Activated CD8-positive, alpha-beta memory T cell treated with anti-CD3 and anti-CD28 coated beads for 1 hour (primary cell): ENCODE measurements around the gene KIDINS220.
"Not testable (repeated sequence)": the region's sequence is repeated elsewhere in the genome, so short reads cannot be mapped to it uniquely, and the experiment has no call there.

ENCODE experiments used
- DNase-seq, 2 donors: peaks; one replicate each; pipeline ENCODE4 v3.0.0-alpha.2; 2020; ENCODE audit warnings: low read depth in 1 of 2; ENCODE audit errors: extremely low read depth in 1 of 2

Gene KIDINS220

DNA sequence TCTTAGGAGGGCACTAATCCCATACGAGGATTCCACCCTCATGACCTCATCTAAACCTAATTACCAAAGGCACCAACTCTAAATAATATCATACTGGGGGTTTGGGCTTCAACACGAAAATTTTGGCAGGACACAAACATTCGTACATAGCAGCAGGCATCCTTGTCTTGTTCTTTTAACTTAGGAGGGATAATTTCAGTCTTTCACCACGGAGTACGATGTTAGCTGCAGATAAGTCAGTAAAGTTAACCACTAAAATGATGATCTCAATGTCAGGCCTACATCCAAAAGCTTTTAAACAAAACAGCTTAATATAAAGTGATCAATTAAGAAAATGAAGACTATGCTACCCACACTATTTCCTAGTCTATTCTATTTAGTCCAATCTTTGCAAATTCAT is 80.7 kb downstream of the KIDINS220 start:
- DNase-seq = no peak

DNA sequence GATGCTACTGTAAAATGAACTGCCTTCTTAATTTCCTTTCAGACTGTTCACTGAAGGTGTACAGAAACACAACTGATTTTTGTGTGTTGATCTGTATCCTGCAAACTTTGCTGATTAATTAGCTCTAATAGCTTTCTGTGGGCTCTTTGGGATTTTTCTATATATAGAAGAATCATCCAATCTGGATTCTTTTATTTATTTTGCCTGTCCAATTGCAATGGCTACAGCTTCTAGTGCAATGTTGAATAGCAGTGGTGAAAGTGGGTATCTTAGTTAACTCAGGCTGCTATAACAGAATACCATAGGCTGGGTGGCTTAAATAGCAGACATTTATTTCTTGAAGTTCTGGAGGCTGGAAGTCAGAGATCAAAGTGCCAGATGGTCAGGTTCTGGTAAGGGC is 81.2 kb downstream of the KIDINS220 start:
- DNase-seq = no peak

DNA sequence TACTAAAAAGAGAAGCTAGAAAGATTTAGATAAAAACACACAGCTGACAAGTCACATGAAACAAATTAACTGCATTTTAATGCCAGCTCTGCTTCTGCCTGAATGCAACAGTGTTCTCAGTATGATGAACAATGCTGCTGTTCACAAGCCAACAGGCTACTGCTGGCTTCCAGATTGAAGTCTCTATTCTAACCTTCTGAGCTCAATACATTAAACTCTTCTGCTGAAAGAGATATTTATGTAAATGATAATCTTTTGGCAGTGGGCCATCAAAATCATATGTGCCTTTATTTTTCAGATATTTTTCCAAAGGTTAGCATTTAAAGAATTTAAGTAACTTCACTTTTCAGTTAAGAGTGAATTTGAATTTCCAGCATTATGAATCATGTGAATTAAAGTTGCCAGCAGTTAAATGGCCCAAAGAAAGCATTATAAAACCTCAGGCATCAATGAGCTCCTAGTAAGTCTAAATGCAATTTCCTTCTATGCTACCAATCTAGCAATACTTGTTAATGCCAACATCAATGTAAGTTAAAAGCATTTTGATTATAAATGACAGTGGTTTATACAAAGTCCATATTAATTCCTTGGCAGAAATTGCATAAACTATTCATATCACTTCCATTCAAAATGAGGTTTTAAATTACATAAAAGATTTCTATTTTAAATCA is 83.2 kb downstream of the KIDINS220 start:
- DNase-seq = no peak

- no peak for DNase-seq
These were observed 83.8 kb downstream of the KIDINS220 start for GRCh38 chr2:8753609-8754008.

- DNase-seq = no peak
These were observed 85.0 kb downstream of the KIDINS220 start for GRCh38 chr2:8752385-8752784.

GRCh38 chr2:8750221-8750620 is 87.2 kb downstream of the KIDINS220 start:
- DNase-seq = no peak

GRCh38 chr2:8743261-8743660 is 94.2 kb downstream of the KIDINS220 start:
- no peak for DNase-seq

- no peak for DNase-seq
These were observed 97.3 kb downstream of the KIDINS220 start for GRCh38 chr2:8740136-8740535.

GRCh38 chr2:8737571-8738175 is 99.7 kb downstream of the KIDINS220 start:
- DNase-seq = no peak

GRCh38 chr2:8732601-8733000 is 104.8 kb downstream of the KIDINS220 start:
- DNase-seq = no peak

DNA sequence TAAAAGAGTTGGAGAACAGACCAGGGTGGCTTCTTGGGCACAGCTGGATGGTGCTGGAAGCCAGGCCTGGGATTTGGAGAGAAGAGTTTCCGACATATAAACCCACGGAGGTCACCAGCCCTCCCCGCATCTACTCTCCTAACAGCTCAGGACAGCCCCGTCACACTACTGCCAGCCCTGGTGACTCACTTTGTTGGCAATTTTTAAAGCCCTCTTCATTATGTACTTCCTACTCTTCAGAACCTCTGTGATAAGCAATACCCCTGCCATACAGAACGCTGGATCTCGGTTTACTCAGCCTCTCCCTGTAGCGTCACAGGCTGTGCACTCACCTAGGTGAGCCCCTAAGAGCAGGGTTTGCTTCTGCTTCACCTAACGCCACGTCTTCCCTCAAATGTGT is 107.5 kb downstream of the KIDINS220 start:
- no peak for DNase-seq

DNA sequence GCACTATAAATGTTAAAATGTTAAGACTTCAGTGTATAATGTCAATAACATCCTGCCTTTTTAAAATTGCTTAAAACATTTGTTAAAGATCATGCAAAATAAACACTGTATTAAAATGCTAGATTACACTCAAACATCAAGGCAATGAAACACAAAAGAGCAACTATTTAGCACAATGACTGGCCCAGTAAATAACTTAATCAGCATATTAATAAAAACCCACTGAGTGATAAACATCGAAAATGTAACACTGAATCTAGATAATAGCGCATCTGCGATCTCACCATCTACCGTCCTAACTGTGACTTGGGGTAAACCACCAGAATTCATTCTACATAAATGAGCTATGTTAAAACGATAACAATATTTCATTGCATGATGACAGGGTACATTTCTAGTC is 108.3 kb downstream of the KIDINS220 start:
- not testable (repeated sequence) for DNase-seq

DNA sequence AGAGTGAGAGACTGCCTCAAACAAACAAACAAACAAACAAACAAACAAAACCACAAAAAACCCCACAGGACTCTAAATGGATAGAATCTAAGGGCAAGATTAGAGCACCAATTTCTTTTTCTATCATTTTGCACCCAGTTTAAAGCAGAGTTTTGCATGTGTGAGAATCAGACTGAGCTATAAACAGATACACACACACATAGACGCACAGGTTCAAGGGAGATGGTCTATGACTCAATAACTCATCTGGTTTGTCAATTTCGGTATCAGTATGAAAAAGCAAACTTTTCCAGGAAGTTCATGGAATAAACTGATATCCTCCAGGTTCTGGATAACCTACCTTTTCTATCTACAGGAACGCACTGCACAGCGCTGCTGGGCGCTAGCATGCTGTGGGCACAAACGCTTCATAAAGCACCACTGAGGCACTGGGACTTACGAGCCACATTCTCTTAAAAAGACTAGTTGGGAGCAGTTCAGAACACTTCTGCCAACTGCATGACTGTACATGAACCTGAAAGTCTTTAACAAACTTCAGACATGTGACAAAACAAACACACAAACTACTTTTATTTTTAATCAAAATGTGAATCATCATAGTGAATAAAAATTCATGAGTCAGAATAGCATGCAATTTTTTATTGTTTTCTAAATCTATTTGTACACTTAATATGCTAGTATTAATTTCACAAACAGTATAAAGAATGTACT is 109.0 kb downstream of the KIDINS220 start:
- DNase-seq = no peak

- no peak for DNase-seq
These were observed 111.6 kb downstream of the KIDINS220 start for GRCh38 chr2:8725838-8726237.

DNA sequence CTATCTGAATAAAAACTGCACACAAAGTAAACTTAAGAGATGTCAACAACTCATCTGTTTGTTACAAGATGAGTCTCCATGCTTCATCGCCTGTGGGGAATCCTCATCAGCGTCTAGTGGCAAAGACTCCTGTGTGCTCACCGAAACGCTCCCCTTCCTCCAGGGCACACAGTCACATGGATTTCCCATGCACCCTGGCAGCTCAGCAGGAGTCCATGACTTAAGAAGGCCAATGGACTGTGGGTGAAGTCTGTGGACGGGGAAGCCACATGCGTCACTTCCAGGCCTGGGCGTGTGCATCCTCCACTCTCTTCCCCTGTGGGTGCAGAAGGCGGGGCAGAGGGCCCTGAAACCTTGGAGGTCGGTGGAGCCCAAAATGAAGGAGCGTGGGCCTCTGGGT is 114.4 kb downstream of the KIDINS220 start:
- no peak for DNase-seq

- no peak for DNase-seq
These were observed 116.0 kb downstream of the KIDINS220 start for GRCh38 chr2:8721410-8721809.

DNA sequence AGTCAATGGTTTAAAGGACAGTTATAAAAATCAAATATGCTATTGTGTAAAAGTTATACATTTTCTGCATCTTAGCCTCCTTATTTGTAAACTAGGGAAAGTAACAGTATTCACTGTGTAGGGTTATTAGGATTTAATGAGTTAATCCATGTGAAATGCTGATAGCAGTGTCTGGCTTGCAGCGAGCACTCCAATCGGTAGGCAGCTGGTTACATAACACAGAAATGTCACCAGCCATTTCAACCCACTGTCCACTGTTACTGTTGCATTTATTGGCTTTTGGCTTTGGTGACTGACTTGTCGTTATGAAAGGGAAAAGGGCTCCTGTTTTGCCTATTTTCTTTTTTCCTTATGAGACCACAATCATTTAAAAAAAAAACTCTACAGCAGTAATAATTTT is 116.7 kb downstream of the KIDINS220 start:
- DNase-seq = no peak

GRCh38 chr2:8719528-8719927 is 117.9 kb downstream of the KIDINS220 start:
- DNase-seq = no peak

GRCh38 chr2:8714971-8715370 is 122.4 kb downstream of the KIDINS220 start:
- DNase-seq = no peak

GRCh38 chr2:8714283-8714682 is 123.1 kb downstream of the KIDINS220 start:
- no peak for DNase-seq

- no peak for DNase-seq
These were observed 126.5 kb downstream of the KIDINS220 start for GRCh38 chr2:8710951-8711350.

GRCh38 chr2:8709611-8710010 is 127.8 kb downstream of the KIDINS220 start:
- no peak for DNase-seq
